GM12878 (cell line): Measurements from ENCODE around the gene OTOP3. TPM values are rescaled to one million over a fixed set of nuclear protein-coding genes. Genes with fewer than 3 reads are reported as not detected.

Experiments
- ATAC-seq: fragments of 200-7000 bp; cut with Tn5 transposase; 3 replicates; pipeline ENCODE4 v1.9.1; 2020; ENCODE audit warnings: mild to moderate bottlenecking, moderate library complexity
- BruUV-seq: library from RNA; stranded (reverse); fragments of 400-500 nt; replicated peaks from 2 replicates; lab custom pipeline; 2021; lab: Mats Ljungman, UMichigan
- CTCF ChIA-PET: fragments of 300-600 bp; sonication (Branson Sonifier 250); formaldehyde crosslinking; extraction: SDS; loops from one replicate; lab custom pipeline; 2021; ENCODE audit warnings: inconsistent platforms; lab: Yijun Ruan, JAX
- POLR2A ChIA-PET: fragments of 350-600 bp; formaldehyde crosslinking; extraction: SDS; loops from one replicate; lab custom pipeline; 2021; ENCODE audit warnings: inconsistent platforms; lab: Charles Lee
- RAD21 ChIA-PET: fragments of 300-600 bp; sonication (Branson Sonifier 250); formaldehyde crosslinking; loops from one replicate; lab custom pipeline; 2023; ENCODE audit warnings: antibody characterized with exemption; ENCODE audit not compliant: unreplicated experiment; lab: Charles Lee
- SMC1A ChIA-PET: fragments of 300-600 bp; sonication (Branson Sonifier 250); formaldehyde crosslinking; loops from one replicate; lab custom pipeline; 2023; ENCODE audit not compliant: unreplicated experiment, uncharacterized antibody; lab: Charles Lee
- DNase-seq: peaks from one replicate; pipeline ENCODE4 v3.0.0-alpha.2; 2011; ENCODE audit warnings: low read depth, low spot score
- FAIRE-seq: peaks from 3 replicates; lab custom pipeline; 2011; peaks lifted over from hg19 to GRCh38; lab: Jason Lieb, UNC
- H2AFZ ChIP-seq: 2 replicates; pipeline ENCODE4 v1.6.0; 2011; ENCODE audit warnings: low read depth, low read length, control low read depth; ENCODE audit not compliant: control insufficient read depth
- H3K27ac ChIP-seq: 2 replicates; pipeline ENCODE4 v1.5.1; 2011; ENCODE audit warnings: control low read depth; ENCODE audit not compliant: control insufficient read depth, insufficient read depth
- H3K27me3 ChIP-seq, 2 experiments: replicated peaks in 1 of 2; 2 replicates each; pipeline versions ENCODE4 v1.6.0 to v1.6.1; 2011; ENCODE audit warnings: low read length in 1 of 2; ENCODE audit not compliant: control insufficient read depth in 2 of 2, insufficient read depth in 2 of 2
- H3K36me3 ChIP-seq, 2 experiments: 2 replicates each; pipeline ENCODE4 v1.5.1; 2011; ENCODE audit warnings: low read length in 1 of 2; ENCODE audit not compliant: control insufficient read depth in 2 of 2, insufficient read depth in 2 of 2
- H3K4me1 ChIP-seq: 2 replicates; pipeline ENCODE4 v1.6.1; 2011; ENCODE audit warnings: mild to moderate bottlenecking, low read length, moderate library complexity, mixed read lengths; ENCODE audit not compliant: control insufficient read depth, insufficient read depth
- H3K4me2 ChIP-seq: 2 replicates; pipeline ENCODE4 v1.6.0; 2011; ENCODE audit warnings: control low read depth; ENCODE audit not compliant: control insufficient read depth, insufficient read depth
- H3K4me3 ChIP-seq: fragments of 200-600 bp; sonication (generic); 2 replicates; pipeline ENCODE4 v1.5.1; 2016
- H3K79me2 ChIP-seq: 2 replicates; pipeline ENCODE4 v1.6.0; 2011; ENCODE audit warnings: low read length; ENCODE audit not compliant: control insufficient read depth, insufficient read depth
- H3K9ac ChIP-seq: 2 replicates; pipeline ENCODE4 v1.8.0; 2011; ENCODE audit warnings: low read length, control low read depth, mixed read lengths; ENCODE audit not compliant: control insufficient read depth, insufficient read depth
- H3K9me3 ChIP-seq: replicated peaks from 3 replicates; pipeline ENCODE4 v1.5.1; 2011; ENCODE audit warnings: mild to moderate bottlenecking, low read length; ENCODE audit not compliant: control insufficient read depth, insufficient read depth
- H4K20me1 ChIP-seq: 2 replicates; pipeline ENCODE4 v1.6.0; 2011; ENCODE audit not compliant: control insufficient read depth, insufficient read depth
- CBFB ChIP-seq: IDR thresholded peaks from 2 replicates; pipeline ENCODE4 v1.6.1; 2016; ENCODE audit warnings: antibody characterized with exemption, low read depth
- KAT2A ChIP-seq: conservative IDR thresholded peaks from 2 replicates; pipeline ENCODE4 v1.6.1; 2011; ENCODE audit warnings: low read depth, low read length; ENCODE audit not compliant: control insufficient read depth
- KDM1A ChIP-seq: fragments of 200-600 bp; sonication (generic); IDR thresholded peaks from 2 replicates; pipeline ENCODE4 v1.6.1; 2016; ENCODE audit warnings: borderline replicate concordance
- MTA3 ChIP-seq: IDR thresholded peaks from 2 replicates; pipeline ENCODE4 v1.6.1; 2012; ENCODE audit warnings: low read length, inconsistent platforms, borderline replicate concordance
- MXI1 ChIP-seq: fragments of 150-350 bp; IDR thresholded peaks from 2 replicates; pipeline ENCODE4 v1.6.1; 2011; ENCODE audit warnings: low read depth, mild to moderate bottlenecking, inconsistent platforms, low read length, improper control_type of control experiment
- NRF1 ChIP-seq: conservative IDR thresholded peaks from 2 replicates; pipeline ENCODE4 v1.6.1; 2011; ENCODE audit warnings: mild to moderate bottlenecking, low read depth, low read length, improper control_type of control experiment
- SMAD1 ChIP-seq: fragments of 450-650 bp; IDR thresholded peaks from 2 replicates; pipeline ENCODE4 v1.6.1; 2018; ENCODE audit warnings: mild to moderate bottlenecking, low read depth; ENCODE audit not compliant: partially characterized antibody
- SMC3 ChIP-seq: IDR thresholded peaks from 2 replicates; pipeline ENCODE4 v1.6.1; 2011; ENCODE audit warnings: low read length, improper control_type of control experiment, borderline replicate concordance
- WGBS: methylation state at CpG from one replicate; pipeline ENCODE4 v1.1.6; 2016; ENCODE audit warnings: low lambda C conversion rate; ENCODE audit not compliant: insufficient replicate concordance, insufficient coverage; ENCODE audit errors: missing lambda C conversion rate; 5-methylcytosine and 5-hydroxymethylcytosine counted together
- in situ Hi-C: fragments of 300-500 bp; cut with MboI; formaldehyde crosslinking; loops from 9 replicates; pipeline ENCODE4 v1.14.3; 2018; ENCODE audit warnings: mixed read lengths
- intact Hi-C: fragments of 100-400 bp; cut with micrococcal nuclease; formaldehyde crosslinking; loops from one replicate; pipeline ENCODE4 v1.14.2; 2022; ENCODE audit not compliant: unreplicated experiment
- polyA plus RNA-seq, 11 experiments: library from polyadenylated mRNA; depleted of rRNA in 4 of 11; unstranded in 6 of 11; stranded (reverse) in 5 of 11; fragments of >200 nt; fragmentation: Nextera tagmentation in 4 of 11; fragmentation: Illumina TruSeq in 1 of 11; extraction: Ambion mirVana in 4 of 11; extraction: Trizol in 1 of 11; gene quantifications; 1 replicate in 1 of 11; 2 replicates in 10 of 11; pipeline versions ENCODE4 v1.2.1 to v1.2.3, GENCODE V29; 2011 to 2016; ENCODE audit warnings: inconsistent platforms in 2 of 11, missing spikeins in 2 of 11, low read depth in 1 of 11
- total RNA-seq, 4 experiments: library from RNA; depleted of rRNA in 3 of 4; stranded (reverse); fragments of >200 nt in 3 of 4; fragmentation: Illumina TruSeq in 1 of 4; extraction: Trizol in 1 of 4; gene quantifications; 2 replicates each; pipeline versions ENCODE4 v1.2.1 to v1.2.3, GENCODE V29; 2013 to 2021

OTOP3 gene
- total and polyA plus RNA-seq, 10 of the 15 experiments (the other 5 are each of a cell fraction or from before 2014, with no cell fraction given) = 0.03 to 0.06 TPM; not detected in 8

- TF ChIP-seq SMAD1 = no peak
- TF ChIP-seq MTA3 = no peak
- no peak for TF ChIP-seq KDM1A
- TF ChIP-seq KAT2A = no peak
- TF ChIP-seq CBFB = no peak
- no peak for TF ChIP-seq NRF1
- TF ChIP-seq, all 136 proteins: peak for 0
Observed at GRCh38 chr17:74935585-74936469, at the start of gene OTOP3 (continued).

- WGBS = 23% methylated on average over 13 of the region's 13 CpGs
- in situ Hi-C loops = no loop called here
- CTCF ChIA-PET = interaction anchor here (1.9 kb wide), 1 partner anchor 25 kb away, joined by 7 read pairs; no protein-coding TSS in a partner anchor
Observed at GRCh38 chr17:74888469-74888868, 47.2 kb upstream of the OTOP3 start.

More at GRCh38 chr17:74888469-74888868, 47.2 kb upstream of the OTOP3 start:
- no peaks in the 10 kb centered on the region for H4K20me1 ChIP-seq
- H3K4me3 ChIP-seq = no peak overlapping the region
- no peak overlapping the region for H3K27ac ChIP-seq
- BruUV-seq = no TSS peak
- TF ChIP-seq MXI1 (no peak), SMC3 (no peak)
- intact Hi-C loops = no loop called here
- H3K9me3 ChIP-seq = no peaks in the 10 kb centered on the region
- no peak for ATAC-seq
- no peak for FAIRE-seq
- ChIA-PET RAD21 (no interaction called here), POLR2A (no interaction called here), SMC1A (interaction anchor here (1.0 kb wide), 1 partner anchor 16 kb away, joined by 3 read pairs; the partner anchor contains the start of gene FDXR)
- DNase-seq = no peak
- H3K4me1 ChIP-seq = no peaks in the 10 kb centered on the region
- H3K4me2 ChIP-seq = no peak overlapping the region
- H3K9ac ChIP-seq = no peak overlapping the region
- no peaks in the 10 kb centered on the region for H3K79me2 ChIP-seq
- no peaks in the 10 kb centered on the region for H3K36me3 ChIP-seq
- no peak overlapping the region for H2AFZ ChIP-seq
- peaks cover 0 to 2% of the 10 kb centered on the region in 2 experiments; a peak in 2 of 4 replicates for H3K27me3 ChIP-seq
